ENCODE results near the gene GMPPB.
"Not testable (repeated sequence)": the region's sequence is repeated elsewhere in the genome, so short reads cannot be mapped to it uniquely, and the experiment has no call there.

The GMPPB gene

DNA sequence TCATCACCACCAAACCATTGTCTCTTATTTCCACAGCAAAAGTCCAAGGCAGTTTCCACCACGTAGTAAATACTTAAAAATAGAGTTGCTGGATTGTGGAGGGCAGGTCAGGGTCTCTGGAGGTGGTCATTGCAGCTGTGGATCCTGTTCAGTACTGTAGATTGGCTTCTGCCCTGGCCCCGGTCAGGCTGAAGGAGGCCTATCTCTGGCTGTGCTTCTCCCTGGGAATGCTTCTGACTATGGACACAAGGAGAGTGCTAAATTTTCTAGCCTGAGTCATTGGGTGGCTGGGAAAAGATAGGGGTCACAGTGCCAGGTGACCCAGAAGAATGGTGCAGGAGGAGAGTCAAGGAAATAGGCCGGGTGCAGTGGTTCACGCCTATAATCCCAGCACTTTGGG lies 26.3 kb upstream of the GMPPB start:
- peaks cover 22% of the 10 kb centered on the region; the same call in 1 of the 2 replicates for H3K79me2 ChIP-seq (ENCODE audit: insufficient read depth, low read length)
- 0 out of 2 replicates have a peak, but pooled peaks cover 4% of the 10 kb centered on the region for H4K20me1 ChIP-seq (ENCODE audit: low read depth, low read length)
- H3K4me3 ChIP-seq (ENCODE audit: insufficient read depth, low read length, poor library complexity, severe bottlenecking): no peak overlapping the region

DNA sequence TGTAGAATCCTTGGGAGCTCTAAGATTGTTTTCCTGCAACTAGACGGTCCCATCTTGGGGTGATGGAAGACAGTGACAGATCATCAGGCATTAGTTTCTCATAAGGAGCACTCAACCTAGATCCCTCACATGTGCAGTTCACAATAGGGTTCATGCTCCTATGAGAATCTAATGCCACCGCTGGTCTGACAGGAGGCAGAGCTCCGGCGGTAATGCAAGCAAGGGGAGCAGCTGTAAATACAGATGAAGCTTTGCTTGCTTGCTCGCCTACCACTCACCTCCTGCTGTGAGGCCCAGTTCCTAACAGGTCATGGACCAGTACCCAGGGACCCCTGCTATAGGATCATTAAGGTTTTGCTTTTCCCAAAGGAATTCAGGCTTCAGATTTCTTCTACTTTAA lies 25.1 kb upstream of the GMPPB start:
- peaks cover 23% of the 10 kb centered on the region; the same call in 1 of the 2 replicates for H3K79me2 ChIP-seq (ENCODE audit: insufficient read depth, low read length)
- H4K20me1 ChIP-seq (ENCODE audit: low read depth, low read length); H3K9me3 ChIP-seq (ENCODE audit: insufficient read depth, low read length); H3K9me2 ChIP-seq (replicated peaks; ENCODE audit: insufficient read depth, low read length); H2AFZ ChIP-seq (ENCODE audit: low read depth, low read length, severe bottlenecking); H3K27ac ChIP-seq (ENCODE audit: low read depth, low read length); H3K4me2 ChIP-seq (ENCODE audit: low read depth, low read length, poor library complexity, severe bottlenecking); H3K9ac ChIP-seq (ENCODE audit: low read length); H3K4me3 ChIP-seq (ENCODE audit: insufficient read depth, low read length, poor library complexity, severe bottlenecking); H3K36me3 ChIP-seq (ENCODE audit: low read length); H3K27me3 ChIP-seq (ENCODE audit: low read length); H3F3A ChIP-seq (ENCODE audit: insufficient read depth): not testable (repeated sequence)

More for the DNA sequence above, 26.3 kb upstream of the GMPPB start:
- H3K4me2 ChIP-seq (ENCODE audit: low read depth, low read length, poor library complexity, severe bottlenecking): no peak overlapping the region
- no peak overlapping the region for H2AFZ ChIP-seq (ENCODE audit: low read depth, low read length, severe bottlenecking)
- no peak for TF ChIP-seq EZH2phosphoT487 (conservative IDR thresholded peaks at IDR 0.05; ENCODE audit: low read length)
- TF ChIP-seq CTCF (IDR thresholded peaks at IDR 0.05; ENCODE audit: insufficient read depth, low read length, poor library complexity, severe bottlenecking): no peak
- peaks cover 3% of the 10 kb centered on the region; the same call in 1 of the 2 replicates for H3K36me3 ChIP-seq (ENCODE audit: low read length)
- no peak overlapping the region for H3K9ac ChIP-seq (ENCODE audit: low read length)
- no peaks in the 10 kb centered on the region for H3K27me3 ChIP-seq (ENCODE audit: low read length)
- H3K9me3 ChIP-seq (ENCODE audit: insufficient read depth, low read length): no peaks in the 10 kb centered on the region
- no peak overlapping the region for H3K27ac ChIP-seq (ENCODE audit: low read depth, low read length)
- no peaks in the 10 kb centered on the region; the same call in 1 of the 2 replicates for H3F3A ChIP-seq (ENCODE audit: insufficient read depth)
- no peaks in the 10 kb centered on the region for H3K9me2 ChIP-seq (replicated peaks; ENCODE audit: insufficient read depth, low read length)

DNA sequence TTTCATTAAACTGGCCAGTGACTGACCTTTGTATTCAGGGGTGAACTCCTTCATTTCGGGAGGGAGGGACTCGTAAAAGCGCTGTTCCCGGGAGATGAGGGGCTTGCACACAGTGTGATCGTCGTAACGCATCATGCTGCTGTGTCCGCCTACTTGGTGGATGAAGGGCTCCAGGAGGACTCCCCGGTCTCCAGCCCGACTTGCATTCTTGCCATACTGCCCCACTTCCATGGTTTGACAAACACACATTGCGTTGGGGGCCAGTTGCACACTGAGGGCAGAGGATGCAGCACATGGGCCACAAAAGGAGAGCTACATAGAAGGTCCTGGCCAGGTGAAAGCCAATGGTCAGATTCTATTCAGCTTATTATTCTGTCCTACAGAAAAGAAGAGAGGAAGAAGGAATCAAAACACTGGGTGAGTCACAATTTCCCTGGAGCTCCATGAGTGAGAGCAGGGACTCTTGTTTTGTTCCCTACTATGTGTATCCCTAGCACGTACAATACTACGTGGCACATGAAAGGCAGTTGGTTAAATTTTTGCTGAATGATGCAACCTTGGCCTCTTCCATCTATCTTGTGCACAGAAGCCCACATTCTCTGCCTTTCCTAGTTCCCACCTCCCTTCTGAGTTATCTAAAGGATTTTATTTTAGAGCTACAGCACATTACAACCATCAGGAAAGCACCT lies 24.2 kb upstream of the GMPPB start:
- H3K4me2 ChIP-seq (ENCODE audit: low read depth, low read length, poor library complexity, severe bottlenecking): no peak overlapping the region
- H3K36me3 ChIP-seq (ENCODE audit: low read length): peaks cover 3% of the 10 kb centered on the region; the same call in 1 of the 2 replicates
- TF ChIP-seq CTCF (IDR thresholded peaks at IDR 0.05; ENCODE audit: insufficient read depth, low read length, poor library complexity, severe bottlenecking) (no peak), EZH2phosphoT487 (conservative IDR thresholded peaks at IDR 0.05; ENCODE audit: low read length) (no peak)
- H3K27me3 ChIP-seq (ENCODE audit: low read length): no peaks in the 10 kb centered on the region
- H3K4me3 ChIP-seq (ENCODE audit: insufficient read depth, low read length, poor library complexity, severe bottlenecking): no peak overlapping the region
- H3K9me3 ChIP-seq (ENCODE audit: insufficient read depth, low read length): no peaks in the 10 kb centered on the region
- no peaks in the 10 kb centered on the region; the same call in 1 of the 2 replicates for H3F3A ChIP-seq (ENCODE audit: insufficient read depth)
- no peak overlapping the region for H3K9ac ChIP-seq (ENCODE audit: low read length)
- no peak overlapping the region for H3K27ac ChIP-seq (ENCODE audit: low read depth, low read length)
- H3K9me2 ChIP-seq (replicated peaks; ENCODE audit: insufficient read depth, low read length): no peaks in the 10 kb centered on the region
- no peak overlapping the region for H2AFZ ChIP-seq (ENCODE audit: low read depth, low read length, severe bottlenecking)
- H4K20me1 ChIP-seq (ENCODE audit: low read depth, low read length): no peaks in the 10 kb centered on the region
- H3K79me2 ChIP-seq (ENCODE audit: insufficient read depth, low read length): peaks cover 16% of the 10 kb centered on the region; the same call in 1 of the 2 replicates

DNA sequence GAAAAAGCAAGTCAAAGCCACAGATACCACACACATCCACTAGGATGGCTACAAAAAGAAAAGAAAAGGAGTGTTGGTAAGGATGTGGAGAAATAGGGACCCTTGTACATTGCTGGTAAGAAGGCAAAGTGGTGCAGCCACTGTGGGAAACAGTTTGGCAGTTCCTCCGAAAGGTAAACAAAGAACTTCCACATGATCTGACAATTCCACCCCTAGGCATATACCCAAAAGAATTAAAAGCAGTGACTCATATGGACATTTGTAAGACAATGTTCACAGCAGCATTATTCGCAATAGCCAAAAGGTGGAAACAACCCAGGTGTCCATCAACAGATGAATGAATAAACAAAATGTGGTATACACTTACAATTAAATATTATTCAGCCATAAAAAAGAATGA lies 22.2 kb upstream of the GMPPB start:
- Histone ChIP-seq H2AFZ (ENCODE audit: low read depth, low read length, severe bottlenecking) (no peak overlapping the region), H3K9me3 (ENCODE audit: insufficient read depth, low read length) (no peaks in the 10 kb centered on the region), H3K27me3 (ENCODE audit: low read length) (no peaks in the 10 kb centered on the region), H3F3A (ENCODE audit: insufficient read depth) (no peaks in the 10 kb centered on the region; the same call in 1 of the 2 replicates), H4K20me1 (ENCODE audit: low read depth, low read length) (no peaks in the 10 kb centered on the region), H3K4me2 (ENCODE audit: low read depth, low read length, poor library complexity, severe bottlenecking) (no peak overlapping the region), H3K36me3 (ENCODE audit: low read length) (peaks cover 3% of the 10 kb centered on the region; the same call in 1 of the 2 replicates), H3K79me2 (ENCODE audit: insufficient read depth, low read length) (peaks cover 10% of the 10 kb centered on the region; the same call in 1 of the 2 replicates), H3K9ac (ENCODE audit: low read length) (no peak overlapping the region), H3K4me3 (ENCODE audit: insufficient read depth, low read length, poor library complexity, severe bottlenecking) (no peak overlapping the region), H3K27ac (ENCODE audit: low read depth, low read length) (no peak overlapping the region), H3K9me2 (replicated peaks; ENCODE audit: insufficient read depth, low read length) (no peaks in the 10 kb centered on the region)
- no peak for TF ChIP-seq EZH2phosphoT487 (conservative IDR thresholded peaks at IDR 0.05; ENCODE audit: low read length)
- TF ChIP-seq CTCF (IDR thresholded peaks at IDR 0.05; ENCODE audit: insufficient read depth, low read length, poor library complexity, severe bottlenecking): no peak

All from SU-DHL-6 (cell line).